ELF-1 (cell line): ENCODE measurements around the gene MAN2C1.
A peak's percentile ranks its signal among the peaks of the same experiment; 100 is the strongest.

ENCODE experiments used
- DNase-seq: peaks from one replicate; pipeline ENCODE4 v3.0.0-alpha.2; 2016; ENCODE audit warnings: low read depth, low spot score

The MAN2C1 gene

DNA sequence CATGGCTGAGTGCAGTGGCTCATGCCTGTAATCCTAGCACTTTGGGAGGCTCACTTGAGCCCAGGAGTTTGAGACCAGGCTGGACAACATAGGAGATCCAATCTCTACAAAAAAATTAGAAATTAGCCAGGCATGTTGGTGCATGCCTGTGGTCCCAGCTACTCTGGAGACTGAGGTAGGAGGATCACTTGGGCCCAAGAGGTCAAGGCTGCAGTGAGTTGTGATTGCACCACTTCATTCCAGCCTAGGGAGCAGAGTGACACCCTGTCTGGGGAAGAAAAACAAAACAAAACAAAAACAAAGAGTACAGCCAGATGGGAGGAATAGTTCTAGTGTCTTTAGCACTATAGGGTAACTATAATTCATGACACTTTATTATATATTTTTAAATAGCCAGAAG, 58.7 kb downstream of the MAN2C1 start:
- no peak for DNase-seq

DNA sequence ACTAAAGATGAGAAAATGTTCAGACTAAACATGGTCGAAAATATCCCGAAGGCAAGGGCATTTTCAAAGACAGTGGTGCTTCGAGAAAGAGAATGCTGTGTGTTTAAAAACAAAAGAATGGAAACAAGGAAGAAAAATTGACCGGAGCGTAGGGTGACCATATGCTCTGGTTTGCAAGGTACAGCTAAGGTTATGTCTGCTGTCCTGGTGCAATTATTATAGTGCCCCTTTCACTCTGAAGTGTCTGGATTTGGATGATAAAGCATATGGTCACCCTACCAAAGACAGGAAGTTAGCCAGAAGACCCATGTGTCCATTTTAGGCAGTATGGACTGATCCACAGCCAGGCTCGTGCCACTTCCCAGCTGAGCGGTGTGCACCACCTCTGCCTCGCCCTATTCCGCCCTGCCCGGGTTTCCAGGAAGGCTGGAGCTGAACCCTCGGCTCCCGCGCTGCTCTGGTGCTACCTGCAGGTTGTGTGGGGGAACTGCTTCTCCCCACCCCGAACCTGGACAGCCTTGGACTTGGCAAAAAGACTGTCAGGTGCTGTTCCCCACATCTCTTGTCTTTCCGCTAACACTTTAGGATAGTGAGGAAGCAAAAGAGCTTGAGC, 60.5 kb downstream of the MAN2C1 start:
- DNase-seq = peak; percentile 71

DNA sequence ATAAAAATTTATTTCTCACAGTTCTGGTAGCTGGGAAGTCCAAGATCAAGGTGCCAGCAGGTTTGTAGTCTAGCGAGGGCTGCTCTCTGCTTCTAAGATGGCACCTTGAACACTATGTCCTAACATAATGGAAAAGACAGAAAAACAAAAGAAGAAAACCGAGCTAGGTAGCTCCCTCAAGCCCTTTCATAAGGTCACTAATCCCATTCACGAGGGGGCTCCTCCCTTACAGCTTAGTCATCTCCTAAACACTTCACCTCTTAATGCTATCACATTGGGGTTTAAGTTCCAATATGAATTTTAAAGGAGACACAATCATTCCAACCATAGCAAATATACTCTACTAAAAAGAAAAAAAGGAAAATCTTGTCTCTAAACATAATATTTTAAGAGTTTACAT, 62.2 kb downstream of the MAN2C1 start:
- no peak for DNase-seq
